ENCODE data around the gene TFF2. TPM values are rescaled to one million over a fixed set of nuclear protein-coding genes. Genes with fewer than 3 reads are reported as not detected.

TFF2 gene
- total RNA-seq, 1 experiment from 2014 or later, result 1.1 TPM

DNA sequence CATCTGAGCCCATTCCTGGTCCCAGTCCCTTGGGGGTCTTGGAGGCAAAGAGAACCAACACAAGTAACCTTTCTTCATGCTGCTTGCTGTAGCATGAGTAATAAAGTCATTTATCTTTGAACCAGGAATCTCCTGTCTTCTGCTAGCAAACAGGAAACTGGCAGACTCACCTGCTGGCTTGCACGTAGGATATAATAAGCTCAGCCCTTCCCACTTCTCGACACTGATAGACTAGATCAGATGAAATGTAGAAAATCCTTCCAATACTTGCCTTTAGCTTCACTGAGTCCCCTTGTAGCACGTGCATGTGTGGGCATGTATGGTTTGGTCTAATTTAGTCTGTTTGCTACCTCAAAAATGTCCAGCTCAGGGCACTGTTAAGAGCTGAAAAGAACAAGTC is 6.5 kb upstream of the TFF2 start:
- no peaks in the 10 kb centered on the region for H3K4me1 ChIP-seq (ENCODE audit: control insufficient read depth, insufficient read depth, low read length)
- TF ChIP-seq REST (IDR thresholded peaks at IDR 0.05; ENCODE audit: insufficient read depth in 1 of 2, low read depth in 2 of 2, low read length in 1 of 2) (no peak), TCF7L2 (IDR thresholded peaks at IDR 0.05; ENCODE audit: low read depth, low read length) (no peak), POLR2AphosphoS5 (IDR thresholded peaks at IDR 0.05; ENCODE audit: low read depth, low read length) (no peak), SIN3A (IDR thresholded peaks at IDR 0.05; ENCODE audit: borderline replicate concordance, insufficient read depth, low read depth, low read length) (no peak)
- TF ChIP-seq, protein P1, sequence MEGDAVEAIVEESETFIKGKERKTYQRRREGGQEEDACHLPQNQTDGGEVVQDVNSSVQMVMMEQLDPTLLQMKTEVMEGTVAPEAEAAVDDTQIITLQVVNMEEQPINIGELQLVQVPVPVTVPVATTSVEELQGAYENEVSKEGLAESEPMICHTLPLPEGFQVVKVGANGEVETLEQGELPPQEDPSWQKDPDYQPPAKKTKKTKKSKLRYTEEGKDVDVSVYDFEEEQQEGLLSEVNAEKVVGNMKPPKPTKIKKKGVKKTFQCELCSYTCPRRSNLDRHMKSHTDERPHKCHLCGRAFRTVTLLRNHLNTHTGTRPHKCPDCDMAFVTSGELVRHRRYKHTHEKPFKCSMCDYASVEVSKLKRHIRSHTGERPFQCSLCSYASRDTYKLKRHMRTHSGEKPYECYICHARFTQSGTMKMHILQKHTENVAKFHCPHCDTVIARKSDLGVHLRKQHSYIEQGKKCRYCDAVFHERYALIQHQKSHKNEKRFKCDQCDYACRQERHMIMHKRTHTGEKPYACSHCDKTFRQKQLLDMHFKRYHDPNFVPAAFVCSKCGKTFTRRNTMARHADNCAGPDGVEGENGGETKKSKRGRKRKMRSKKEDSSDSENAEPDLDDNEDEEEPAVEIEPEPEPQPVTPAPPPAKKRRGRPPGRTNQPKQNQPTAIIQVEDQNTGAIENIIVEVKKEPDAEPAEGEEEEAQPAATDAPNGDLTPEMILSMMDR (IDR thresholded peaks at IDR 0.05), result no peak
- H3K9me3 ChIP-seq (ENCODE audit: control insufficient read depth, insufficient read depth, low read depth, low read length), result no peaks in the 10 kb centered on the region
- ChIA-PET POLR2A (no interaction called here), CTCF (no interaction called here)
- no peak overlapping the region for H3K4me3 ChIP-seq (ENCODE audit: low read depth in 2 of 2, low read length in 2 of 2)
- no peak overlapping the region for H3K27ac ChIP-seq (ENCODE audit: low read length)
- no peaks in the 10 kb centered on the region for H3K27me3 ChIP-seq (ENCODE audit: control insufficient read depth, insufficient read depth, low read length)
- DNase-seq (ENCODE audit: low read depth, low spot score), result no peak
- ATAC-seq, result no peak
- H3K36me3 ChIP-seq (ENCODE audit: control insufficient read depth, insufficient read depth, low read length), result no peaks in the 10 kb centered on the region
- in situ Hi-C loops (cut with HindIII; ENCODE audit: low pct_unique_long_range_greater_than_20kb, low sequenced_read_pairs) (no loop called here), intact Hi-C loops (cut with micrococcal nuclease; ENCODE audit: unreplicated experiment) (no loop called here)
- no TSS peak for BruUV-seq (replicated peaks)

DNA sequence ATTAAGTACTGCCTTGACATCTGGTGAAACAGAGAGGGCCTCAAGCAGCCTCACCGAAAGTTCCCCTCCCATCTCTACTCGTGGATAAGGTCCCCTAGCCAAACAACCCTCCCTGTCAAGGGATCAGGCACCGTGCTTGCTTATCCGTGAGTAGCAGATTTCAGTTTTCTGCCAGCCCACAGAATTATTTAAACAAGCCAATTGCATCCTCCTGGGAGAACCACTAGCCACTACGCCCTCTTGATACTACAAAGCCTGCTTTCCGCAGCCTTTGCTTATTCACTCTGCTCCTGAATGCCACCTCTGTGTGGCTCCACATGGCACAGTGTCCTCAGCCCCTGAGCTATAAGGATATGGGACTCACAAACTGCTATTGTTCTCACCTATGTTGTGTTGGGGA is 5.9 kb upstream of the TFF2 start:
- no peaks in the 10 kb centered on the region for H3K9me3 ChIP-seq (ENCODE audit: control insufficient read depth, insufficient read depth, low read depth, low read length)
- no peaks in the 10 kb centered on the region for H3K4me1 ChIP-seq (ENCODE audit: control insufficient read depth, insufficient read depth, low read length)
- ATAC-seq (no peak), DNase-seq (ENCODE audit: low read depth, low spot score) (no peak)
- ChIA-PET POLR2A (no interaction called here), CTCF (no interaction called here)
- H3K4me3 ChIP-seq (ENCODE audit: low read depth in 2 of 2, low read length in 2 of 2), result no peak overlapping the region
- BruUV-seq (replicated peaks), result no TSS peak
- H3K36me3 ChIP-seq (ENCODE audit: control insufficient read depth, insufficient read depth, low read length), result no peaks in the 10 kb centered on the region
- TF ChIP-seq POLR2AphosphoS5 (IDR thresholded peaks at IDR 0.05; ENCODE audit: low read depth, low read length) (no peak), SIN3A (IDR thresholded peaks at IDR 0.05; ENCODE audit: borderline replicate concordance, insufficient read depth, low read depth, low read length) (no peak), REST (IDR thresholded peaks at IDR 0.05; ENCODE audit: insufficient read depth in 1 of 2, low read depth in 2 of 2, low read length in 1 of 2) (no peak), TCF7L2 (IDR thresholded peaks at IDR 0.05; ENCODE audit: low read depth, low read length) (no peak)
- TF ChIP-seq, protein P1 (IDR thresholded peaks at IDR 0.05), result no peak
- intact Hi-C loops (cut with micrococcal nuclease; ENCODE audit: unreplicated experiment) (no loop called here), in situ Hi-C loops (cut with HindIII; ENCODE audit: low pct_unique_long_range_greater_than_20kb, low sequenced_read_pairs) (no loop called here)
- no peaks in the 10 kb centered on the region for H3K27me3 ChIP-seq (ENCODE audit: control insufficient read depth, insufficient read depth, low read length)
- no peak overlapping the region for H3K27ac ChIP-seq (ENCODE audit: low read length)

Data from Panc1 (cell line).